Effector memory CD4-positive, alpha-beta T cell (primary cell): ENCODE measurements around the gene HYDIN.

ENCODE experiments used
- DNase-seq, 3 donors: peaks; one replicate each; pipeline ENCODE4 v3.0.0-alpha.2; 2020
- H3K27ac ChIP-seq: 2 replicates; pipeline ENCODE4 v1.7.0; 2013; ENCODE audit warnings: mild to moderate bottlenecking, low read length, moderate library complexity; ENCODE audit not compliant: insufficient read depth, poor library complexity, severe bottlenecking
- H3K27me3 ChIP-seq: replicated peaks from 2 replicates; pipeline ENCODE4 v1.7.0; 2013; ENCODE audit warnings: mild to moderate bottlenecking, low read length; ENCODE audit not compliant: insufficient read depth, control insufficient read depth, poor library complexity, severe bottlenecking
- H3K36me3 ChIP-seq: 2 replicates; pipeline ENCODE4 v1.7.0; 2013; ENCODE audit warnings: mild to moderate bottlenecking, low read length, moderate library complexity; ENCODE audit not compliant: control insufficient read depth, insufficient read depth
- H3K4me1 ChIP-seq: 2 replicates; pipeline ENCODE4 v1.7.0; 2013; ENCODE audit warnings: low read length, mild to moderate bottlenecking; ENCODE audit not compliant: control insufficient read depth, insufficient read depth, poor library complexity, severe bottlenecking
- H3K4me3 ChIP-seq: 2 replicates; pipeline ENCODE4 v1.7.0; 2013; ENCODE audit warnings: low read length, low read depth, mild to moderate bottlenecking; ENCODE audit not compliant: insufficient read depth, poor library complexity, severe bottlenecking
- H3K9me3 ChIP-seq: 2 replicates; pipeline ENCODE4 v1.7.0; 2013; ENCODE audit warnings: mild to moderate bottlenecking, low read length, moderate library complexity; ENCODE audit not compliant: control insufficient read depth

Gene HYDIN

GRCh38 chr16:70786020-70786755, 444.3 kb downstream of the HYDIN start:
- H3K27ac ChIP-seq, result no peak overlapping the region
- no peak for DNase-seq
- no peak overlapping the region for H3K4me3 ChIP-seq
- H3K27me3 ChIP-seq, result no peaks in the 10 kb centered on the region
- H3K36me3 ChIP-seq, result peaks cover 54% of the 10 kb centered on the region
- no peaks in the 10 kb centered on the region for H3K9me3 ChIP-seq
- H3K4me1 ChIP-seq, result no peaks in the 10 kb centered on the region

- H3K27ac ChIP-seq, result no peak overlapping the region
- H3K27me3 ChIP-seq, result no peaks in the 10 kb centered on the region
- no peak for DNase-seq
- no peaks in the 10 kb centered on the region for H3K4me1 ChIP-seq
- no peak overlapping the region for H3K4me3 ChIP-seq
- H3K36me3 ChIP-seq, result peaks cover 67% of the 10 kb centered on the region
- no peaks in the 10 kb centered on the region for H3K9me3 ChIP-seq
These were observed 445.6 kb downstream of the HYDIN start for GRCh38 chr16:70784692-70785555.

DNA sequence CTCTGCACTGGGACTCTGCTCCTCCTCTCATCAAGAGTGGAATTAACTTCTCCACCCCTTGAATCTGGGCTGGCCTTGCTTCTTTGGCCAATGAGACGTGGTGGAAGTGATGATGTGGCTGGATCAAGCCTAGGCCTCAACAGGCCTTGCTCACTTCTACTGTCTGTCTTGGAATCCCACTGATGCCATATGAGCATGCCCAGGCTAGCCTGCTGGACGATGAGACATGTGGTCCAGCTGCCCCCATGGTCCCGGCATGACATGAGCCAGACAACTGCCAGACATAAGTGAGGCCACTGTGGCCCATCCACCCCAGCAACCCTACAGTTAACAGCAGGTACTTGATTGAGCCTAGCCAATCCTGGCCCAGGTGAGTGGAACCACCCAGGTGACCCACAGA, 448.3 kb downstream of the HYDIN start:
- H3K9me3 ChIP-seq, result no peaks in the 10 kb centered on the region
- peaks cover 89% of the 10 kb centered on the region for H3K36me3 ChIP-seq
- H3K4me3 ChIP-seq, result no peak overlapping the region
- H3K27me3 ChIP-seq, result no peaks in the 10 kb centered on the region
- no peak for DNase-seq
- H3K4me1 ChIP-seq, result no peaks in the 10 kb centered on the region
- H3K27ac ChIP-seq, result no peak overlapping the region

- Histone ChIP-seq H3K36me3 (peaks cover 92% of the 10 kb centered on the region), H3K4me1 (no peaks in the 10 kb centered on the region), H3K9me3 (no peaks in the 10 kb centered on the region), H3K27ac (no peak overlapping the region), H3K4me3 (no peak overlapping the region), H3K27me3 (no peaks in the 10 kb centered on the region)
- DNase-seq, result no peak
These were observed 448.7 kb downstream of the HYDIN start for GRCh38 chr16:70781800-70782199.

DNA sequence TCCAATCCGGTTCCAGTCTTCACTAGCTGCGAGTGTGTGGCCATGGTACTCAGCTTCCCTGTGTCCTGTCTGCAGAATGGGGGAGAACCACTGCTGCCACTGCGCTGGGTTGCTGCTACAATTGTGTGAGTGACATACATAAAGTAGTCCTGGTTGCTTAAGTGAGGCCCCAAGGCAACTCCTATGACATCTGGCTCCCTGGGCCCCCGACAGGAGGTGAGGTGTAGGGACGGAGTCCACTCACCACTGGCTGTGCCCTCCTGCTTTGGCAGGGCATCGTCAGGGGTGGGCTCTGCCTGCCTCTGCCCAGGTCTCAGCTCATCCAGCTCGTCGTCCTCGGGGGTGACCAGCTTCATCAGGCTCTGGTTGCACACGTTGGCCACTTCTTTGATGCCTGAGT, 450.0 kb downstream of the HYDIN start:
- Histone ChIP-seq H3K4me3 (no peak overlapping the region), H3K36me3 (peaks cover 90% of the 10 kb centered on the region), H3K27me3 (no peaks in the 10 kb centered on the region), H3K27ac (no peak overlapping the region), H3K9me3 (no peaks in the 10 kb centered on the region), H3K4me1 (no peaks in the 10 kb centered on the region)
- DNase-seq, result no peak

- no peaks in the 10 kb centered on the region for H3K9me3 ChIP-seq
- no peak overlapping the region for H3K4me3 ChIP-seq
- DNase-seq, result no peak
- peaks cover 79% of the 10 kb centered on the region for H3K36me3 ChIP-seq
- H3K27ac ChIP-seq, result no peak overlapping the region
- no peaks in the 10 kb centered on the region for H3K4me1 ChIP-seq
- no peaks in the 10 kb centered on the region for H3K27me3 ChIP-seq
These were observed 451.2 kb downstream of the HYDIN start for GRCh38 chr16:70779361-70779760.

GRCh38 chr16:70778901-70779309, 451.6 kb downstream of the HYDIN start:
- H3K4me1 ChIP-seq, result no peaks in the 10 kb centered on the region
- no peaks in the 10 kb centered on the region for H3K27me3 ChIP-seq
- H3K9me3 ChIP-seq, result no peaks in the 10 kb centered on the region
- no peak overlapping the region for H3K27ac ChIP-seq
- peaks cover 78% of the 10 kb centered on the region for H3K36me3 ChIP-seq
- DNase-seq, result no peak
- no peak overlapping the region for H3K4me3 ChIP-seq

DNA sequence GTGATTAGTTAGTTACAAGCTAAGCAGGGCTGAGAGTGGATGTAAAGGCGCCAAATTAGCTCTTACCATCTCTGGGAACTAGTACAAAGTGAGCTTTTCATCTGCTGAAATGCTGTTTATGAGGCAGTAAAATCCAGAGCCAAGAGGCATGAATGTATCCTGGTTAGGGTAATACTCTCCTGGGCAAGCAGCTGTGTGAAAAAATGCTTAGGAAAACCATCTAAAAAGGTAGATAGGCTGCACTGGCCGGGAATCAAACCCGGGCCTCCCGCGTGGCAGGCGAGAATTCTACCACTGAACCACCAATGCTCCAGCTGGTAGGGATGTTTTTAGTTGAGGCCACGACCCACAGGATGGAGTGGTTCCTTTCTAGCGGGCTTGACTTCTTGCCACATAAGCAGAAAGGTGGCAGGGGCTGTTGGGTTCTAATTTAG, 452.5 kb downstream of the HYDIN start:
- Histone ChIP-seq H3K9me3 (no peaks in the 10 kb centered on the region), H3K27me3 (no peaks in the 10 kb centered on the region), H3K36me3 (peaks cover 75% of the 10 kb centered on the region), H3K27ac (no peak overlapping the region), H3K4me1 (no peaks in the 10 kb centered on the region), H3K4me3 (no peak overlapping the region)
- DNase-seq, result no peak

DNA sequence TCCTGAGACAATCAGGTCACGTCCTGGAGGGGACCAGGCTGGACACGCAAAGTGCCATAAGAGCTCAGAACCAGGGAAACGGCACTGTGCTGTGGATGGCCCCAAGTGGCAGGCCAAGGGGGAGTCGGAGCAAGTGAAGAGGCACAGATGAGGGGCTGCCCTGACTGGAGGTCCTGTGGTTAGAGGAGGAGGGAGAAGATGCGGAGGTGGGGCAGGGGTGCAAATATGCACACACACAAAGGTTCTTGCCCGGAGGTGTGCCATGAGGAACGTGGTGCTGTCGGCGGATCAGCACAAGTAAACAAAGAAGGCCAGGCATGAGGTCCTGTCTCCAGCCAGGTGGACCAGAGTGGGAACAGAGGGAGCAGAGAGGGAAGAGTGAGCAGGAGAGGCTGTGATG, 453.0 kb downstream of the HYDIN start:
- Histone ChIP-seq H3K4me1 (no peaks in the 10 kb centered on the region), H3K27me3 (no peaks in the 10 kb centered on the region), H3K9me3 (no peaks in the 10 kb centered on the region), H3K36me3 (peaks cover 75% of the 10 kb centered on the region), H3K27ac (no peak overlapping the region), H3K4me3 (no peak overlapping the region)
- no peak for DNase-seq

DNA sequence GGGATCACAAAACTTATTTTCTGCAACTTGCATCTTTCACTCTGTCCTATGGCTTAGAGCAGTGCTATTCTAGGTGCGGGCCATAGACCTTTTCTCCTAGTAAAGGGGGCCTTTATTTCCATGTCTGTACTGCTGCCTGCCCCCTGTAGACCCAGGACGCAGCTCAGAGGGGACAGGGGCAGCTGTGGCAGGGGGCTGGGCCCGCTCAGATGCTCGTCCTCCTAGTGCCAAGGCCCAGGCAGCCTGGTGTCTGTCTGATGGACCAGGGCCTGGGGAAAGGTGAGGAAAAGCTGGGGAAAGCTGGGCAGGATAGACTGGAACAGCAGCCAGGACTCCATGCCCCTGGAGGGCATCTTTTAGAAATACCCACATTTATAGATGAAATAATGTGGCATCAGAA, 455.1 kb downstream of the HYDIN start:
- Histone ChIP-seq H3K4me3 (no peak overlapping the region), H3K27me3 (no peaks in the 10 kb centered on the region), H3K27ac (no peak overlapping the region), H3K4me1 (no peaks in the 10 kb centered on the region), H3K9me3 (no peaks in the 10 kb centered on the region), H3K36me3 (peaks cover 72% of the 10 kb centered on the region)
- DNase-seq, result no peak
